CD14-positive monocyte (primary cell): ENCODE measurements around the gene LRRC10B. TPM values are rescaled to one million over a fixed set of nuclear protein-coding genes. Genes with fewer than 3 reads are reported as not detected.
A peak's percentile ranks its signal among the peaks of the same experiment; 100 is the strongest.

ENCODE experiments used
- DNase-seq, 3 donors: peaks; one replicate each; pipeline ENCODE4 v3.0.0-alpha.2; 2011 to 2022
- H2AFZ ChIP-seq: 2 replicates; pipeline ENCODE4 v1.6.0; 2012; ENCODE audit warnings: mild to moderate bottlenecking, low read depth, low read length, inconsistent platforms; ENCODE audit not compliant: insufficient read depth, poor library complexity, severe bottlenecking
- H3K27ac ChIP-seq, 2 donors: 1 replicate in 1 of 2; 2 replicates in 1 of 2; pipeline ENCODE4 v1.5.1; 2012 to 2013; ENCODE audit warnings: low read length in 2 of 2, control low read depth in 1 of 2, inconsistent platforms in 1 of 2, low read depth in 1 of 2, mild to moderate bottlenecking in 1 of 2
- H3K27me3 ChIP-seq, 2 donors: one replicate each; pipeline versions ENCODE4 v1.6.0 to v1.6.1; 2011 to 2013; ENCODE audit warnings: low read length in 2 of 2; ENCODE audit not compliant: control insufficient read depth in 2 of 2, insufficient read depth in 2 of 2
- H3K36me3 ChIP-seq, 2 donors: replicated peaks in 1 of 2; 1 replicate in 1 of 2; 2 replicates in 1 of 2; pipeline versions ENCODE4 v1.5.1 to v1.6.1; 2012 to 2013; ENCODE audit warnings: low read length in 2 of 2, control low read depth in 1 of 2, inconsistent platforms in 1 of 2, mild to moderate bottlenecking in 1 of 2; ENCODE audit not compliant: insufficient read depth in 2 of 2, control insufficient read depth in 1 of 2
- H3K4me1 ChIP-seq, 2 donors: 1 replicate in 1 of 2; 2 replicates in 1 of 2; pipeline versions ENCODE4 v1.5.1 to v1.6.1; 2012 to 2013; ENCODE audit warnings: low read length in 2 of 2, control low read depth in 1 of 2, inconsistent platforms in 1 of 2, mild to moderate bottlenecking in 1 of 2, moderate library complexity in 1 of 2; ENCODE audit not compliant: insufficient read depth in 2 of 2, control insufficient read depth in 1 of 2
- H3K4me2 ChIP-seq: replicated peaks from 2 replicates; pipeline ENCODE3; 2012; ENCODE audit warnings: low read length, moderate library complexity, mild to moderate bottlenecking; ENCODE audit not compliant: poor library complexity, severe bottlenecking; ENCODE audit errors: extremely low read depth
- H3K4me3 ChIP-seq, 3 experiments: fragments of 200-600 bp in 1 of 3; sonication (generic) in 1 of 3; replicated peaks in 1 of 3; 1 replicate in 2 of 3; 2 replicates in 1 of 3; pipeline ENCODE4 v1.5.1; 2011 to 2013; ENCODE audit warnings: low read length in 3 of 3, mild to moderate bottlenecking in 3 of 3, control low read depth in 2 of 3, low read depth in 2 of 3, inconsistent platforms in 1 of 3, moderate library complexity in 1 of 3
- H3K79me2 ChIP-seq: 2 replicates; pipeline ENCODE4 v1.6.0; 2012; ENCODE audit warnings: mild to moderate bottlenecking, control low read depth, inconsistent platforms, low read length, moderate library complexity; ENCODE audit not compliant: insufficient read depth
- H3K9ac ChIP-seq: 2 replicates; pipeline ENCODE4 v1.6.0; 2017; ENCODE audit warnings: low read length, mild to moderate bottlenecking; ENCODE audit not compliant: insufficient read depth, poor library complexity, severe bottlenecking
- H3K9me3 ChIP-seq, 2 donors: replicated peaks in 1 of 2; 1 replicate in 1 of 2; 2 replicates in 1 of 2; pipeline versions ENCODE4 v1.5.1 to v1.6.1; 2012 to 2013; ENCODE audit warnings: low read length in 2 of 2, control low read depth in 1 of 2; ENCODE audit not compliant: control insufficient read depth in 1 of 2, insufficient read depth in 1 of 2
- H4K20me1 ChIP-seq: 2 replicates; pipeline ENCODE4 v1.6.0; 2012; ENCODE audit warnings: mild to moderate bottlenecking, low read length, control low read depth, moderate library complexity; ENCODE audit not compliant: insufficient read depth
- H3K27ac Mint-ChIP-seq, 7 donors: one replicate each; pipeline ENCODE4 v1.8.0; 2020; ENCODE audit warnings: mild to moderate bottlenecking in 7 of 7, mixed read lengths in 7 of 7, moderate library complexity in 6 of 7, inconsistent platforms in 2 of 7
- H3K27me3 Mint-ChIP-seq, 3 donors: one replicate each; pipeline ENCODE4 v1.8.0; 2021 to 2022; ENCODE audit warnings: low read depth in 3 of 3, mild to moderate bottlenecking in 3 of 3, mixed read lengths in 3 of 3, moderate library complexity in 3 of 3, inconsistent platforms in 1 of 3
- H3K36me3 Mint-ChIP-seq, 2 donors: one replicate each; pipeline ENCODE4 v1.8.0; 2020; ENCODE audit warnings: mixed read lengths in 2 of 2, inconsistent platforms in 1 of 2, mild to moderate bottlenecking in 1 of 2
- H3K4me1 Mint-ChIP-seq: one replicate; pipeline ENCODE4 v1.8.0; 2020; ENCODE audit warnings: mild to moderate bottlenecking, mixed read lengths
- H3K4me3 Mint-ChIP-seq, 2 donors: one replicate each; pipeline ENCODE4 v1.8.0; 2020; ENCODE audit warnings: mild to moderate bottlenecking in 2 of 2, mixed read lengths in 2 of 2, moderate library complexity in 1 of 2
- H3K9me3 Mint-ChIP-seq, 7 donors: one replicate each; pipeline ENCODE4 v1.8.0; 2020 to 2022; ENCODE audit warnings: mixed read lengths in 7 of 7, mild to moderate bottlenecking in 6 of 7, moderate library complexity in 6 of 7, inconsistent platforms in 2 of 7
- CTCF ChIP-seq: fragments of 200-600 bp; IDR thresholded peaks from one replicate; pipeline ENCODE4 v1.8.0; 2022; ENCODE audit warnings: antibody characterized with exemption, mild to moderate bottlenecking
- WGBS: methylation state at CpG from one replicate; pipeline ENCODE4 v1.1.5; 2013; ENCODE audit warnings: missing lambda C conversion rate; ENCODE audit not compliant: insufficient coverage; 5-methylcytosine and 5-hydroxymethylcytosine counted together
- intact Hi-C, 2 donors: fragments of 100-400 bp; cut with micrococcal nuclease; formaldehyde crosslinking; loops; one replicate each; pipeline versions ENCODE4 v1.15.0 to v1.15.1; 2023
- polyA plus RNA-seq, 3 donors: library from polyadenylated mRNA; depleted of rRNA in 1 of 3; unstranded in 2 of 3; stranded (reverse) in 1 of 3; fragments of 300-500 nt in 2 of 3; fragments of >200 nt in 1 of 3; fragmentation: Illumina TruSeq in 2 of 3; gene quantifications; 1 replicate in 2 of 3; 2 replicates in 1 of 3; pipeline ENCODE4 v1.2.3, GENCODE V29; 2012 to 2021

Gene LRRC10B
- polyA plus RNA-seq, 3 donors, result not detected

GRCh38 chr11:61510166-61510919 lies 1.8 kb downstream of the LRRC10B start:
- Histone ChIP-seq H4K20me1 (no peaks in the 10 kb centered on the region), H2AFZ (no peak overlapping the region), H3K36me3 (no peaks in the 10 kb centered on the region), H3K4me3 (no peak overlapping the region), H3K9ac (no peak overlapping the region), H3K4me1 (peaks cover 4 to 21% of the 10 kb centered on the region in 2 donors), H3K27me3 (peaks cover 27 to 47% of the 10 kb centered on the region in 2 donors), H3K79me2 (no peaks in the 10 kb centered on the region), H3K4me2 (no peak overlapping the region), H3K9me3 (peaks cover 0 to 15% of the 10 kb centered on the region in 2 donors), H3K27ac (no peak overlapping the region)
- 86% methylated on average over 8 of the region's 16 CpGs for WGBS
- Mint-ChIP-seq H3K4me1 (peaks cover 9% of the 10 kb centered on the region), H3K9me3 (peaks cover 0 to 18% (median 4%) of the 10 kb centered on the region in 7 donors), H3K36me3 (peaks cover 0 to 1% of the 10 kb centered on the region in 2 donors), H3K27me3 (peaks cover 53 to 71% (median 57%) of the 10 kb centered on the region in 3 donors), H3K27ac (no peak overlapping the region), H3K4me3 (peak overlapping the region in 1 of 2 donors; percentile 65)
- TF ChIP-seq CTCF, result no peak
- intact Hi-C loops, result no loop called here
- no peak for DNase-seq

GRCh38 chr11:61510974-61511373 lies 2.4 kb downstream of the LRRC10B start:
- Histone ChIP-seq H2AFZ (no peak overlapping the region), H3K4me3 (no peak overlapping the region), H3K36me3 (no peaks in the 10 kb centered on the region), H3K4me2 (no peak overlapping the region), H3K9me3 (peaks cover 0 to 15% of the 10 kb centered on the region in 2 donors), H3K27me3 (peaks cover 27 to 41% of the 10 kb centered on the region in 2 donors), H3K9ac (no peak overlapping the region), H3K79me2 (no peaks in the 10 kb centered on the region), H4K20me1 (no peaks in the 10 kb centered on the region), H3K27ac (no peak overlapping the region), H3K4me1 (peaks cover 4 to 21% of the 10 kb centered on the region in 2 donors)
- Mint-ChIP-seq H3K27me3 (peaks cover 51 to 69% (median 53%) of the 10 kb centered on the region in 3 donors), H3K4me1 (peaks cover 9% of the 10 kb centered on the region), H3K36me3 (peaks cover 0 to 1% of the 10 kb centered on the region in 2 donors), H3K4me3 (peak overlapping the region in 1 of 2 donors; percentile 1), H3K27ac (no peak overlapping the region), H3K9me3 (peaks cover 0 to 18% (median 4%) of the 10 kb centered on the region in 7 donors)
- 88% methylated on average over 12 of the region's 14 CpGs for WGBS
- intact Hi-C loops, result no loop called here
- no peak for TF ChIP-seq CTCF
- no peak for DNase-seq
